RPMI8226 (cell line): ENCODE results near the gene MKX.

Experiments used
- DNase-seq: peaks from one replicate; pipeline ENCODE4 v3.0.0-alpha.2; 2015

MKX gene, protein sequence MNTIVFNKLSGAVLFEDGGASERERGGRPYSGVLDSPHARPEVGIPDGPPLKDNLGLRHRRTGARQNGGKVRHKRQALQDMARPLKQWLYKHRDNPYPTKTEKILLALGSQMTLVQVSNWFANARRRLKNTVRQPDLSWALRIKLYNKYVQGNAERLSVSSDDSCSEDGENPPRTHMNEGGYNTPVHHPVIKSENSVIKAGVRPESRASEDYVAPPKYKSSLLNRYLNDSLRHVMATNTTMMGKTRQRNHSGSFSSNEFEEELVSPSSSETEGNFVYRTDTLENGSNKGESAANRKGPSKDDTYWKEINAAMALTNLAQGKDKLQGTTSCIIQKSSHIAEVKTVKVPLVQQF

GRCh38 chr10:27745732-27746396 is at the start of gene MKX:
Gene MKX (minus strand): TSS chr10:27745819. CDS start chr10:27743415, 2,404 bp downstream.
- no peak for DNase-seq

GRCh38 chr10:27794157-27794556 is 48.5 kb upstream of the MKX start:
- DNase-seq = no peak

DNA sequence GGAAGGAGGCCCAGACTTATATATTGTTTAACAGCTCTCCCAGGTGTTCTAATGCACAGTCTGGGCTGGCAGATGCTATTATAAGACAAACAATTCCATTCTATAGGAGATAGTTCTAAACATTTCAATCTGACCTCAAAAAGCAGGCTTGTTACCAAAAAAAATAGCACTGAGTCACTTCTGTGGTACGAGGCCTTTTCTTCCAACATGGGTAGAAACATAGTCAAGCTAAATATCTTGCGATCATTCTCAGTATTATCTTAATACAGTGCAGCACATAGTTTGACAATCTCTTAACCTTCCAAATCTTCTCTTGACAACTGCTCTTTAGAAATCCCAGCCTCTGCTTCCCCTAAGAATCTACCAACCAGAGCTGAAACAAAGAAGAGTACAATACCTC is 46.6 kb upstream of the MKX start:
- no peak for DNase-seq

DNA sequence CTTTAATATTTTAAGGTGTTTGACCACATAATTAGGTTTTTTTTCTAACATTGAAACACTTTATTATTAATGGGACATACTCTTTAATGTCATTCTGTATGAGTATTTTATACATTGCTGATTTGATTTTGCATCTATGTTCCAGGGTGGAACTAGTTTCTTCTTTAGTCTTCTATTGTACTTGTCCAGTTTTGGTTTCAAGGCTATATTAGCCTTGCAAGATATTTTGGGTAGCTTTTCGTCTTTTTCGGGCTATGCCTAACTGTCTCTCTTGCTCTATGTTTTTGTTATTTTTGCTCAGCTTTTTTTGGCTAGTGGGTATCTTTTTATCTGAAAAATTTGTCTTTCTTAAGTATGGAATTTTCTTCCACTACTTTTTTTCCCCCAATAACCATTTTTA is 38.7 kb upstream of the MKX start:
- DNase-seq = no peak

DNA sequence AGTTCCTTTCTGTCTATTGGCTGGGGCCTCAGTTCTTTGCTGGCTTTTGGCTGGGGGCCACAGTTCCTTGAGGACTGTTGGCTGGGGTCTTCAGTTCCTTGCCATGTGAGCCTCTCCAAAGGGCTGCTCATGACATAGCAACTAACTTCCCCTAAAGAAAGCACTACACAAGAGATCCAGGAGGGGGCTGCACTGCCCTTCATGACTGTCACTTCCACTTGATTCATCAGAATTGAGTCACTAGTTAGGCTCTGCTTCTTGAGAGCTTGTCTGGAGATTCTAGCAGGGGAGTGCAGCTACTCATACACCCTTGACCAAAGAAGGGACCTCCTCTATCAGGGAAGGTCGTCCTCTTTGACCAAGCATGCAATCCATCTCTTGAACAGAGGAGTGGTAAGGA is 38.0 kb upstream of the MKX start:
- DNase-seq = no peak

DNA sequence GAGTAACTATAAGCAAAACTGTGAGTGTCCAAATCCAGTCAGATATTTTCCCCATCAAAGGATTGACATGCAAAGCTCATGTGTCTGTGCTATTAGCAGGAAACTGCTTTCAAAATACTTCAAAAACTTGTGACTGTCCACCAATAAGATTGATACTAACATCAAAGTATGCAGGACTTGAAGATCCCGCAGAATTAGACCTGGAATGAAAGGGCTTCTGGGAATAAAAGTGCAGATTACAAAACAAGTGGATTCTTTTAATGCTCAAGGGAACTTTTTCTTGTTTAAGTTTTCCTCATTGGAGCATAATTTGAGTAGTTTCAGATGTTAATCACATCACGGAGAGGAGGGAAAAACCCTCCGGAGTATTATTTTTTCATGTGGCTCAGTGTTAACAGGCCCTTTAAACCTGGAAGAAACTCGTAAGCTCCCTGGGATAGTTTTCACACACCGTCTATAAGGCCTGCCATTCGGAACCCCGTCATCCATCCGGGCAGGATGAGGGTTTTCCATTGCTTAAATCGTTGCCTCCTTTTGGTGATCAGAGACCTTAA is 33.9 kb upstream of the MKX start:
- no peak for DNase-seq

DNA sequence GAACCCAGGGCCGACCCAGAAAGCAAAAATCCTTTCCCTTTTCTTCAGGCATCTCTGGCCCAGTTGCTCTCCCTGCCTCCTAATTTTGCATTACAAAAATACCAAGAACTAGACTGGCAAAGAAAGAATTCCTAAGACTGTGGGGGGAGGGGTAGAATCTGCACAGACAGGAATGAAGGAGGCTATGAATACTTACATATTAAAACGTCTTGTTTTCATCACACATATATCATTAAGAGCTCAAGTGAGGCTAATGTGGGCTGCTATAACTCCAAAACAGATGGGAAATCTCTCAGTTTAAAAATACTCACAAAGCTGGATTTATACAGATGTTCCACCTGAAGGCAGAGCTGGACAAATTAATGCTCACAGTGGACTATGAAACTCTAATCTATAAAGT is 29.2 kb upstream of the MKX start:
- DNase-seq = no peak

- no peak for DNase-seq
Observed at GRCh38 chr10:27771231-27771630, 25.6 kb upstream of the MKX start.

DNA sequence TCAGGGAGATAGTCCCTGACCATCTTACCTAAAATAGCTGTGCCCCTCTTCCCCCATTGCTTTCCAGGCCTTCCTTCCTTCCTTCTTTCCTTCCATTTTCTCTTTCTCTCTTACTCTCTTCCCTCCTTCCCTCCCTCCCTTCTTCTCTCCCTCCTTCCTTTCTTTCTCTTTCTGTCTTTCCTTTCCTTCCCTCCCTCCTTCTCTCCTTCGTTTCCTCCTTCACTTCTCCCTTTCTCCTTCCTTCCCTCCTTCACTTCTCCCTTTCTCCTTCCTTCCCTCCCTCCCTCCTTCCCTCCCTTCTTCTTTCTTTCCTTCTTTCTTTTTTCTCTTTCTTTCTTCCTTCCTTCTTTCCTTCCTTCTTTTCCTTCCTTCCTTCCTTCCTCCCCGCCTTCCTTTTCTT is 24.6 kb upstream of the MKX start:
- DNase-seq = no peak

DNA sequence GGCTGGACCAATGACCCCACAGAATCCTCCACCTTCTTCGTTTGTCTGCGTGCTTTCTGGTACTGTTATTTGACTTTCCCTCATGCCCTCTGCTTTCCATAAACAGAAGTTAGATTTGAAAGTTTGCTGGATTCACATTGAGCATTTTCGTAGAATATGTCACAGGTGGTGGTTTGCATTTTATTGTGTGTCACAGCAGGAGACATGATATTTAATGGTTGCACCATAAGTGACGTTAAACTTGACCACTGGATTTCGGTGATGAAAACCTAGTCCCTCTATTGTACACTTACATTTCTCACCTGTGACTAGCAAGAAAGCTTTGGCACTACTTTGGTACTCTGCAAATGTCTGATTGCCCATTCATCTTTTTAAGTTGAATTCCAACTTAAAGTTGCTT is 15.2 kb upstream of the MKX start:
- no peak for DNase-seq

DNA sequence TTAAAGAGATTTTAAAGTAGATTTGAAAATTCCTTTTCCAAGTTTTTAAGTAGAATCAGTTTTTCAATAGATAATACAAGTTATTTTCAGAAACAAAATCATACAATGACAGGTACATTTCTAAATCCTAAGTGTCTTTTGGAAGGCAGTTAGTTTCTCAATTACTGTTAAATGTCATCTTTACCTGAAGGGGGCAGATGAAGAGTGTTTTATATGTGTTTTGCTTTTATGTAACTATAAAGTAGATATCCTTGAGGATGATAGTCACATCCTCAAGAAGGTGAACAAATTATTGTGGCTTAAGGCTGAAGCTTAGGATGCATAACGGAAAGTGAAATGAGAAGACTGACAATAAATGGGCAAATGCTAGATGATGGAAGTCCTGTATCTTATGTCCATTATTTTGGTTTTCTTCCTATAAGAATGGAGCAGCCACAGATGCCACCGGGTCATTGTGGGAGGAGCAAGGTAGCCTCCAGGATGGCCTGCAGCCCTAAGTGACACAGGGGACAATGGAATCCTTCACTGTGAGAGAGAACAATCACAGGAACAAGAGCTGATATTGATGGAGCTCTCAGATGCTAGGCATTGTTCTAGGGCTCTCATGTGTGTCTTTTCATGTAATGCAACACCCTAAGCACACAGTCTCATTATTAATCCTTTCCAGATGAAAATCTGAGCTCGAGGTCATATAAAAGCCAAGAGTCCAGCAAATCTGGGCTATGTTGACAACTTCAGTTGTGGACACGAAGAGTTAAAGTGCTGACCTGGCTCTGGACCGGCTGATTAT is 14.1 kb upstream of the MKX start:
- DNase-seq = no peak

- DNase-seq = no peak
Observed at GRCh38 chr10:27752673-27753237, 7.1 kb upstream of the MKX start.

- no peak for DNase-seq
Observed at GRCh38 chr10:27748601-27749000, 3.0 kb upstream of the MKX start.

DNA sequence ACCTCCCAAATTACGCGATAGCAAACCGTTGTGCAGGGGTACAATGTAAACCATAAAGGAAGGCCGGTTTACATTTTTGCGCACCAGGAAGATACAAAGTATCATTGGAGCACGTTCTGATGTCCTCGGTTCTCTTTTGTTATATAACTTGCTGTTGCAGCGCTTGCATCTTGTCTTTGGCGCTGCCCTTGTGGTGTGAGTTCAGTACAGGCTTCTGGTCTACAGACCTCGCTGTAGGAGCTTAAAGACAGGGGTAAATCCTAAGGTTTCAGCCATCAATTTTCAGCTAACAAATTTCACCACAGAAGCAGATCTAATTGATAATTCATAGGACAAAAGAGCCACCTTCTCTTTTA is 1.5 kb upstream of the MKX start:
- no peak for DNase-seq

- DNase-seq = no peak
Observed at GRCh38 chr10:27746397-27747095, 927 bp upstream of the MKX start.

- no peak for DNase-seq
Observed at GRCh38 chr10:27744802-27745731, 552 bp downstream of the MKX start.

DNA sequence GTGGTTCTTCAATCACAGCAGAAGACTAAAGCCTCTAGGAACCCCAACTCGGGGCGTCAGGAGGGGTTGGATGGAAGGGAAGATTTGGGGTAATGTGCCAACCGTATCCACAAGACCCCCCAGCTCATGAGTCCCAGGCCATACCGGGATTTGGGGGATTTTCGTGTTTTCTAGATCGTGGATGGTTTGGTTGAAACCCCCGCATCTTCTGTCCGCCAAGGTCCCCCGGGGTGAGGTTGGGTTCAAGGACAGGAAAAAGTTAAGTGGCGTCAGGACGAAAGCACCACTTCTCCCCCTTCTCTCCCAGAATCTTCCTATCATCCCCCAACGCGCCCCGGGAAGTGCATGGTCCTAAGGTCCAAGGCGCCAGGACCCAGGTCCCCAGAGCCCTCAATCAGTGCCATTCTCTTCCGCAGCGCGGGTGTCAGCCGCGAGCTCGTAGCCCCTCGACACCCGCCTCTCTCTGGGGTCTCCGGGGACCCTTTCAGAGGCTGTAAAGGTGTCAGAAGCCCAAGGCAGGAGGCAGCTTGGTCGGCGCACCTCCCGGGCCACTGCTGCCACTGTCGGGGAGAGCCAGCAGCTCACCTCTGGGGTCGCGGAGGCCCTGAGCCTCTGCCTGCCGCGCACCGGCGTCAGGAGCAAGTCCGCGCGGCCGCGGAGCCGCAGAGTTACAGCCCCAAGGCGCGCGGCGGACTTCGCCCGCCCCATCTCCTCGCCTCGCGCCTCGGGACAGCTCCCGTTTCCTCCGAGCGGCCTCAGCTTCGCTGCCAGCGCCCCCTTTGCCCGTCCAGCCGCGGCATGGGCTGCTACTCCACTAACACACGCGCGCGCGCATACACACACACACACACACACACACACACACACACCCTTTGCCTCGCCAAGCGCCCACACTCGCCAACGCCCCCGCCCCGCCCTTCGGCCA is 1.5 kb downstream of the MKX start:
- no peak for DNase-seq

- DNase-seq = no peak
Observed at GRCh38 chr10:27743012-27743876, 2.4 kb downstream of the MKX start.
